GM12878 (cell line): Measurements from ENCODE around the gene RWDD1. TPM values are rescaled to one million over a fixed set of nuclear protein-coding genes. Genes with fewer than 3 reads are reported as not detected.

ENCODE experiments used
- ATAC-seq: fragments of 200-7000 bp; cut with Tn5 transposase; 3 replicates; pipeline ENCODE4 v1.9.1; 2020; ENCODE audit warnings: mild to moderate bottlenecking, moderate library complexity
- BruUV-seq: library from RNA; stranded (reverse); fragments of 400-500 nt; replicated peaks from 2 replicates; lab custom pipeline; 2021; lab: Mats Ljungman, UMichigan
- CTCF ChIA-PET: fragments of 300-600 bp; sonication (Branson Sonifier 250); formaldehyde crosslinking; extraction: SDS; loops from one replicate; lab custom pipeline; 2021; ENCODE audit warnings: inconsistent platforms; lab: Yijun Ruan, JAX
- POLR2A ChIA-PET: fragments of 350-600 bp; formaldehyde crosslinking; extraction: SDS; loops from one replicate; lab custom pipeline; 2021; ENCODE audit warnings: inconsistent platforms; lab: Charles Lee
- RAD21 ChIA-PET: fragments of 300-600 bp; sonication (Branson Sonifier 250); formaldehyde crosslinking; loops from one replicate; lab custom pipeline; 2023; ENCODE audit warnings: antibody characterized with exemption; ENCODE audit not compliant: unreplicated experiment; lab: Charles Lee
- SMC1A ChIA-PET: fragments of 300-600 bp; sonication (Branson Sonifier 250); formaldehyde crosslinking; loops from one replicate; lab custom pipeline; 2023; ENCODE audit not compliant: unreplicated experiment, uncharacterized antibody; lab: Charles Lee
- DNase-seq: peaks from one replicate; pipeline ENCODE4 v3.0.0-alpha.2; 2011; ENCODE audit warnings: low read depth, low spot score
- FAIRE-seq: peaks from 3 replicates; lab custom pipeline; 2011; peaks lifted over from hg19 to GRCh38; lab: Jason Lieb, UNC
- H2AFZ ChIP-seq: 2 replicates; pipeline ENCODE4 v1.6.0; 2011; ENCODE audit warnings: low read depth, low read length, control low read depth; ENCODE audit not compliant: control insufficient read depth
- H3K27ac ChIP-seq: 2 replicates; pipeline ENCODE4 v1.5.1; 2011; ENCODE audit warnings: control low read depth; ENCODE audit not compliant: control insufficient read depth, insufficient read depth
- H3K27me3 ChIP-seq, 2 experiments: replicated peaks in 1 of 2; 2 replicates each; pipeline versions ENCODE4 v1.6.0 to v1.6.1; 2011; ENCODE audit warnings: low read length in 1 of 2; ENCODE audit not compliant: control insufficient read depth in 2 of 2, insufficient read depth in 2 of 2
- H3K36me3 ChIP-seq, 2 experiments: 2 replicates each; pipeline ENCODE4 v1.5.1; 2011; ENCODE audit warnings: low read length in 1 of 2; ENCODE audit not compliant: control insufficient read depth in 2 of 2, insufficient read depth in 2 of 2
- H3K4me1 ChIP-seq: 2 replicates; pipeline ENCODE4 v1.6.1; 2011; ENCODE audit warnings: mild to moderate bottlenecking, low read length, moderate library complexity, mixed read lengths; ENCODE audit not compliant: control insufficient read depth, insufficient read depth
- H3K4me2 ChIP-seq: 2 replicates; pipeline ENCODE4 v1.6.0; 2011; ENCODE audit warnings: control low read depth; ENCODE audit not compliant: control insufficient read depth, insufficient read depth
- H3K4me3 ChIP-seq: fragments of 200-600 bp; sonication (generic); 2 replicates; pipeline ENCODE4 v1.5.1; 2016
- H3K79me2 ChIP-seq: 2 replicates; pipeline ENCODE4 v1.6.0; 2011; ENCODE audit warnings: low read length; ENCODE audit not compliant: control insufficient read depth, insufficient read depth
- H3K9ac ChIP-seq: 2 replicates; pipeline ENCODE4 v1.8.0; 2011; ENCODE audit warnings: low read length, control low read depth, mixed read lengths; ENCODE audit not compliant: control insufficient read depth, insufficient read depth
- H3K9me3 ChIP-seq: replicated peaks from 3 replicates; pipeline ENCODE4 v1.5.1; 2011; ENCODE audit warnings: mild to moderate bottlenecking, low read length; ENCODE audit not compliant: control insufficient read depth, insufficient read depth
- H4K20me1 ChIP-seq: 2 replicates; pipeline ENCODE4 v1.6.0; 2011; ENCODE audit not compliant: control insufficient read depth, insufficient read depth
- CEBPZ ChIP-seq: fragments of 150-350 bp; IDR thresholded peaks from 2 replicates; pipeline ENCODE4 v1.6.1; 2016; ENCODE audit warnings: low read depth, low read length
- CHD2 ChIP-seq: IDR thresholded peaks from 2 replicates; pipeline ENCODE4 v1.6.1; 2011; ENCODE audit warnings: low read depth, low read length, improper control_type of control experiment, borderline replicate concordance
- KDM1A ChIP-seq: fragments of 200-600 bp; sonication (generic); IDR thresholded peaks from 2 replicates; pipeline ENCODE4 v1.6.1; 2016; ENCODE audit warnings: borderline replicate concordance
- MYB ChIP-seq: fragments of 150-350 bp; IDR thresholded peaks from 2 replicates; pipeline ENCODE4 v1.6.1; 2014; ENCODE audit warnings: mild to moderate bottlenecking, low read depth, low read length, borderline replicate concordance
- PML ChIP-seq: IDR thresholded peaks from 2 replicates; pipeline ENCODE4 v1.6.1; 2012; ENCODE audit warnings: low read length, inconsistent platforms
- POLR2A ChIP-seq: IDR thresholded peaks from 2 replicates; pipeline ENCODE4 v1.6.1; 2011; ENCODE audit warnings: low read depth, mild to moderate bottlenecking, low read length
- REST ChIP-seq: IDR thresholded peaks from 2 replicates; pipeline ENCODE4 v1.6.1; 2012; ENCODE audit warnings: mild to moderate bottlenecking, low read depth, low read length
- SMAD5 ChIP-seq: IDR thresholded peaks from 2 replicates; pipeline ENCODE4 v1.6.1; 2016; ENCODE audit warnings: antibody characterized with exemption, low read depth
- USF1 ChIP-seq: IDR thresholded peaks from 2 replicates; pipeline ENCODE4 v1.6.1; 2011; ENCODE audit warnings: borderline replicate concordance, low read depth, mild to moderate bottlenecking, moderate library complexity, mixed read lengths, low read length; ENCODE audit not compliant: insufficient read depth; ENCODE audit errors: extremely low read length
- ZNF274 ChIP-seq: IDR thresholded peaks from one replicate; pipeline ENCODE4 v1.8.0; 2011; ENCODE audit not compliant: insufficient read length, insufficient read depth
- WGBS: methylation state at CpG from one replicate; pipeline ENCODE4 v1.1.6; 2016; ENCODE audit warnings: low lambda C conversion rate; ENCODE audit not compliant: insufficient replicate concordance, insufficient coverage; ENCODE audit errors: missing lambda C conversion rate; 5-methylcytosine and 5-hydroxymethylcytosine counted together
- in situ Hi-C: fragments of 300-500 bp; cut with MboI; formaldehyde crosslinking; loops from 9 replicates; pipeline ENCODE4 v1.14.3; 2018; ENCODE audit warnings: mixed read lengths
- intact Hi-C: fragments of 100-400 bp; cut with micrococcal nuclease; formaldehyde crosslinking; loops from one replicate; pipeline ENCODE4 v1.14.2; 2022; ENCODE audit not compliant: unreplicated experiment
- polyA plus RNA-seq, 11 experiments: library from polyadenylated mRNA; depleted of rRNA in 4 of 11; unstranded in 6 of 11; stranded (reverse) in 5 of 11; fragments of >200 nt; fragmentation: Nextera tagmentation in 4 of 11; fragmentation: Illumina TruSeq in 1 of 11; extraction: Ambion mirVana in 4 of 11; extraction: Trizol in 1 of 11; gene quantifications; 1 replicate in 1 of 11; 2 replicates in 10 of 11; pipeline versions ENCODE4 v1.2.1 to v1.2.3, GENCODE V29; 2011 to 2016; ENCODE audit warnings: inconsistent platforms in 2 of 11, missing spikeins in 2 of 11, low read depth in 1 of 11
- total RNA-seq, 4 experiments: library from RNA; depleted of rRNA in 3 of 4; stranded (reverse); fragments of >200 nt in 3 of 4; fragmentation: Illumina TruSeq in 1 of 4; extraction: Trizol in 1 of 4; gene quantifications; 2 replicates each; pipeline versions ENCODE4 v1.2.1 to v1.2.3, GENCODE V29; 2013 to 2021
- TF ChIP-seq, protein P1 (sequence below): fragments of 450-650 bp; IDR thresholded peaks from 2 replicates; pipeline ENCODE4 v1.6.1; 2014; ENCODE audit warnings: mild to moderate bottlenecking

RWDD1 gene
- total and polyA plus RNA-seq, 10 of the 15 experiments (the other 5 are each of a cell fraction or from before 2014, with no cell fraction given), result 40.1 to 107 (median 65.8) TPM

DNA sequence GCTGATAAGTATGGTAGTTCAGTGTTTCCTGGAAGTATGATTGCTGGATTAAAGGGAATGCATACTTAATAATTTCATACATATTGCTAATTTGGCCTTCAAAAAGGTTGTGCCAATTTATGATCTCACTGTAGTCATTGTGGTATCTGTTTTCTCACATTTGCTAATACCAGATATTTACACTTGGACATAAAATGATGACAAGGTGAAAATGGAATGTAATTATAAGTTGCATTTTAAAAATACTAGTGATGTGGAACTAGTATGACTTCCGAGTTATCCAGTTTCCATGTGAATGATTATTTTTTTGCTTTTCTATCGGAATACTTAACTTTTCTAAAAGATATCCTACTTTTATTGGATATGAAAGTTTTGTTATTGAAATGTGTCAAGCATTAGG, 15.4 kb downstream of the RWDD1 start:
- ChIA-PET RAD21 (no interaction called here), SMC1A (no interaction called here), POLR2A (no interaction called here), CTCF (interaction anchor here (1.3 to 1.5 kb wide), 2 partner anchors 58 to 60 kb away, joined by 3 to 5 read pairs; no protein-coding TSS in a partner anchor)
- peaks cover 0 to 13% of the 10 kb centered on the region in 2 experiments; a peak in 2 of 4 replicates for H3K36me3 ChIP-seq
- FAIRE-seq, result no peak
- no peak overlapping the region for H3K4me2 ChIP-seq
- no peak for ATAC-seq
- TF ChIP-seq ZNF274, result no peak
- TF ChIP-seq PML, result no peak
- TF ChIP-seq POLR2A, result no peak
- TF ChIP-seq REST, result no peak
- no peak for TF ChIP-seq CHD2
- TF ChIP-seq SMAD5, result no peak
- TF ChIP-seq, protein P1, sequence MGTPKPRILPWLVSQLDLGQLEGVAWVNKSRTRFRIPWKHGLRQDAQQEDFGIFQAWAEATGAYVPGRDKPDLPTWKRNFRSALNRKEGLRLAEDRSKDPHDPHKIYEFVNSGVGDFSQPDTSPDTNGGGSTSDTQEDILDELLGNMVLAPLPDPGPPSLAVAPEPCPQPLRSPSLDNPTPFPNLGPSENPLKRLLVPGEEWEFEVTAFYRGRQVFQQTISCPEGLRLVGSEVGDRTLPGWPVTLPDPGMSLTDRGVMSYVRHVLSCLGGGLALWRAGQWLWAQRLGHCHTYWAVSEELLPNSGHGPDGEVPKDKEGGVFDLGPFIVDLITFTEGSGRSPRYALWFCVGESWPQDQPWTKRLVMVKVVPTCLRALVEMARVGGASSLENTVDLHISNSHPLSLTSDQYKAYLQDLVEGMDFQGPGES, result no peak
- TF ChIP-seq KDM1A, result no peak
- no peak for TF ChIP-seq MYB
- no peak for TF ChIP-seq CEBPZ
- no peak for TF ChIP-seq USF1
- H3K4me3 ChIP-seq, result no peak overlapping the region
- intact Hi-C loops (no loop called here), in situ Hi-C loops (no loop called here)
- H3K9ac ChIP-seq, result no peak overlapping the region
- no peaks in the 10 kb centered on the region for H3K27me3 ChIP-seq
- H3K27ac ChIP-seq, result no peak overlapping the region
- BruUV-seq, result no TSS peak
- no peaks in the 10 kb centered on the region for H3K9me3 ChIP-seq
- WGBS, result 100% methylated on average over 2 of the region's 2 CpGs
- DNase-seq, result no peak
- H3K79me2 ChIP-seq, result no peaks in the 10 kb centered on the region
- H2AFZ ChIP-seq, result no peak overlapping the region
- no peaks in the 10 kb centered on the region for H4K20me1 ChIP-seq
- H3K4me1 ChIP-seq, result no peaks in the 10 kb centered on the region
